Endothelial cell of umbilical vein (primary cell): ENCODE data around the gene OR10H3. TPM values are rescaled to one million over a fixed set of nuclear protein-coding genes. Genes with fewer than 3 reads are reported as not detected.

Experiments used
- BruUV-seq: library from RNA; stranded (reverse); fragments of 400-500 nt; replicated peaks from 2 replicates; lab custom pipeline; 2021; lab: Mats Ljungman, UMichigan
- CTCF ChIA-PET: fragments of 300-600, 350-600 bp; sonication (Branson Sonifier 250); formaldehyde crosslinking; loops from one replicate; lab custom pipeline; 2021; ENCODE audit warnings: antibody characterized with exemption, inconsistent platforms; lab: Charles Lee
- POLR2A ChIA-PET: fragments of 300-600, 350-600 bp; sonication (Branson Sonifier 250); formaldehyde crosslinking; loops from one replicate; lab custom pipeline; 2021; ENCODE audit warnings: antibody characterized with exemption, inconsistent platforms; lab: Charles Lee
- DNase-seq: peaks from one replicate; pipeline ENCODE4 v3.0.0-alpha.2; 2011; ENCODE audit warnings: low read depth, low spot score
- FAIRE-seq: peaks from 2 replicates; lab custom pipeline; 2011; peaks lifted over from hg19 to GRCh38; lab: Jason Lieb, UNC
- H2AFZ ChIP-seq: 2 replicates; pipeline ENCODE4 v1.6.0; 2012; ENCODE audit warnings: low read depth, low read length, control low read depth, inconsistent platforms
- H3K27ac ChIP-seq: 2 replicates; pipeline ENCODE4 v1.5.1; 2011; ENCODE audit warnings: low read depth, mild to moderate bottlenecking, control low read depth, low read length, moderate library complexity; ENCODE audit not compliant: insufficient read depth
- H3K27me3 ChIP-seq, 2 experiments: 2 replicates each; pipeline versions ENCODE4 v1.6.0 to v1.6.1; 2011; ENCODE audit warnings: low read length in 2 of 2, mixed read lengths in 1 of 2; ENCODE audit not compliant: control insufficient read depth in 2 of 2, insufficient read depth in 2 of 2
- H3K36me3 ChIP-seq, 2 experiments: 2 replicates in 1 of 2; 3 replicates in 1 of 2; pipeline ENCODE4 v1.5.1; 2011; ENCODE audit warnings: low read length in 2 of 2, mild to moderate bottlenecking in 1 of 2, moderate library complexity in 1 of 2; ENCODE audit not compliant: control insufficient read depth in 2 of 2, insufficient read depth in 2 of 2; ENCODE audit errors: extremely low read depth in 1 of 2
- H3K4me1 ChIP-seq: 3 replicates; pipeline ENCODE4 v1.5.1; 2011; ENCODE audit warnings: mild to moderate bottlenecking, low read length; ENCODE audit not compliant: control insufficient read depth, insufficient read depth; ENCODE audit errors: extremely low read depth
- H3K4me2 ChIP-seq: 2 replicates; pipeline ENCODE4 v1.6.1; 2011; ENCODE audit warnings: low read length, control low read depth, mixed read lengths; ENCODE audit not compliant: insufficient read depth
- H3K4me3 ChIP-seq, 3 experiments: fragments of 200-600 bp in 1 of 3; sonication (generic), shearing (Covaris generic) in 1 of 3; replicated peaks in 1 of 3; 2 replicates each; pipeline ENCODE4 v1.5.1; 2011 to 2016; ENCODE audit warnings: control low read depth in 3 of 3, low read length in 3 of 3, mild to moderate bottlenecking in 2 of 3, inconsistent platforms in 1 of 3, low read depth in 1 of 3, moderate library complexity in 1 of 3; ENCODE audit not compliant: insufficient read depth in 1 of 3
- H3K79me2 ChIP-seq: 2 replicates; pipeline ENCODE4 v1.6.0; 2012; ENCODE audit warnings: low read length, inconsistent platforms; ENCODE audit not compliant: control insufficient read depth, insufficient read depth
- H3K9ac ChIP-seq: replicated peaks from 2 replicates; pipeline ENCODE3; 2011; ENCODE audit warnings: low read length, control low read depth; ENCODE audit not compliant: insufficient read depth; ENCODE audit errors: extremely low read depth
- H3K9me1 ChIP-seq: replicated peaks from 3 replicates; pipeline ENCODE4 v1.6.0; 2011; ENCODE audit warnings: mild to moderate bottlenecking, low read length; ENCODE audit not compliant: control insufficient read depth, insufficient read depth; ENCODE audit errors: extremely low read depth
- H3K9me3 ChIP-seq: replicated peaks from 2 replicates; pipeline ENCODE4 v1.5.1; 2012; ENCODE audit warnings: low read length, inconsistent platforms; ENCODE audit not compliant: control insufficient read depth, insufficient read depth
- H4K20me1 ChIP-seq: replicated peaks from 2 replicates; pipeline ENCODE3; 2011; ENCODE audit warnings: mild to moderate bottlenecking, low read length; ENCODE audit not compliant: control insufficient read depth, insufficient read depth; ENCODE audit errors: extremely low read depth
- EZH2 ChIP-seq: IDR thresholded peaks from 2 replicates; pipeline ENCODE4 v1.6.1; 2012; ENCODE audit warnings: borderline replicate concordance, low read depth, mild to moderate bottlenecking, moderate library complexity, low read length, inconsistent platforms; ENCODE audit not compliant: severe bottlenecking
- FOS ChIP-seq: IDR thresholded peaks from 2 replicates; pipeline ENCODE4 v1.6.1; 2011; ENCODE audit warnings: mild to moderate bottlenecking, low read length, moderate library complexity, borderline replicate concordance; ENCODE audit not compliant: insufficient read depth
- GATA2 ChIP-seq: IDR thresholded peaks from 2 replicates; pipeline ENCODE4 v1.7.0; 2011; ENCODE audit warnings: low read depth, mild to moderate bottlenecking, moderate library complexity, mixed read lengths, low read length; ENCODE audit not compliant: insufficient read length, insufficient read depth
- JUN ChIP-seq: IDR thresholded peaks from 2 replicates; pipeline ENCODE4 v1.6.1; 2011; ENCODE audit warnings: borderline replicate concordance, low read depth; ENCODE audit not compliant: insufficient read length, insufficient read depth
- MAX ChIP-seq: IDR thresholded peaks from 2 replicates; pipeline ENCODE4 v1.6.1; 2011; ENCODE audit not compliant: insufficient read depth, insufficient read length
- MYC ChIP-seq: IDR thresholded peaks from one replicate; pipeline ENCODE4 v1.6.1; 2011; ENCODE audit warnings: mild to moderate bottlenecking, low read depth, low read length
- POLR2A ChIP-seq: IDR thresholded peaks from 2 replicates; pipeline ENCODE4 v1.6.1; 2012; ENCODE audit warnings: low read depth, mild to moderate bottlenecking, control low read depth, low read length
- POLR2AphosphoS5 ChIP-seq: IDR thresholded peaks from 2 replicates; pipeline ENCODE4 v1.6.1; 2012; ENCODE audit warnings: low read depth, mild to moderate bottlenecking, control low read depth, low read length, moderate library complexity; ENCODE audit not compliant: insufficient read depth
- dilution Hi-C: fragments of 300-500 bp; cut with MboI; formaldehyde crosslinking; loops from one replicate; pipeline ENCODE4 v1.15.0; 2019; ENCODE audit warnings: low sequenced_read_pairs; ENCODE audit not compliant: extremely low pct_ligation_motif_present
- intact Hi-C: fragments of 100-400 bp; cut with micrococcal nuclease; formaldehyde crosslinking; loops from one replicate; pipeline ENCODE4 v1.10.0; 2022
- polyA plus RNA-seq, 4 experiments: library from polyadenylated mRNA; depleted of rRNA in 3 of 4; stranded (reverse) in 3 of 4; unstranded in 1 of 4; fragments of >200 nt; gene quantifications; 2 replicates each; pipeline versions ENCODE4 v1.2.1 to v1.2.3, GENCODE V29; 2011 to 2012; ENCODE audit warnings: missing spikeins in 1 of 4
- total RNA-seq: library from RNA; stranded (reverse); gene quantifications from 2 replicates; pipeline ENCODE4 v1.2.3, GENCODE V29; 2021
- TF ChIP-seq, protein P1 (sequence below), 2 donors: IDR thresholded peaks; 1 replicate in 1 of 2; 2 replicates in 1 of 2; pipeline ENCODE4 v1.5.1; 2011; ENCODE audit warnings: low read length in 2 of 2, mild to moderate bottlenecking in 2 of 2, moderate library complexity in 2 of 2, control low read depth in 1 of 2, inconsistent platforms in 1 of 2, low read depth in 1 of 2; ENCODE audit not compliant: insufficient read depth in 1 of 2; ENCODE audit errors: extremely low read depth in 1 of 2

OR10H3 gene
- total and polyA plus RNA-seq, 2 donors (not counting 3 experiments of a cell fraction or from before 2014, with no cell fraction given), result not detected

GRCh38 chr19:15776991-15777970, 39.5 kb downstream of the OR10H3 start:
- Histone ChIP-seq H3K9me3 (no peaks in the 10 kb centered on the region), H3K79me2 (no peaks in the 10 kb centered on the region), H4K20me1 (no peaks in the 10 kb centered on the region), H3K9ac (no peak overlapping the region), H3K36me3 (no peaks in the 10 kb centered on the region), H3K4me3 (no peak overlapping the region), H3K4me2 (no peak overlapping the region), H3K4me1 (no peaks in the 10 kb centered on the region), H3K27ac (no peak overlapping the region), H2AFZ (no peak overlapping the region), H3K27me3 (no peaks in the 10 kb centered on the region), H3K9me1 (no peaks in the 10 kb centered on the region)
- no TSS peak for BruUV-seq
- no peak for FAIRE-seq
- TF ChIP-seq POLR2AphosphoS5, result no peak
- dilution Hi-C loops, result no loop called here
- intact Hi-C loops, result no loop called here
- ChIA-PET CTCF (no interaction called here), POLR2A (no interaction called here)
- DNase-seq, result no peak

DNA sequence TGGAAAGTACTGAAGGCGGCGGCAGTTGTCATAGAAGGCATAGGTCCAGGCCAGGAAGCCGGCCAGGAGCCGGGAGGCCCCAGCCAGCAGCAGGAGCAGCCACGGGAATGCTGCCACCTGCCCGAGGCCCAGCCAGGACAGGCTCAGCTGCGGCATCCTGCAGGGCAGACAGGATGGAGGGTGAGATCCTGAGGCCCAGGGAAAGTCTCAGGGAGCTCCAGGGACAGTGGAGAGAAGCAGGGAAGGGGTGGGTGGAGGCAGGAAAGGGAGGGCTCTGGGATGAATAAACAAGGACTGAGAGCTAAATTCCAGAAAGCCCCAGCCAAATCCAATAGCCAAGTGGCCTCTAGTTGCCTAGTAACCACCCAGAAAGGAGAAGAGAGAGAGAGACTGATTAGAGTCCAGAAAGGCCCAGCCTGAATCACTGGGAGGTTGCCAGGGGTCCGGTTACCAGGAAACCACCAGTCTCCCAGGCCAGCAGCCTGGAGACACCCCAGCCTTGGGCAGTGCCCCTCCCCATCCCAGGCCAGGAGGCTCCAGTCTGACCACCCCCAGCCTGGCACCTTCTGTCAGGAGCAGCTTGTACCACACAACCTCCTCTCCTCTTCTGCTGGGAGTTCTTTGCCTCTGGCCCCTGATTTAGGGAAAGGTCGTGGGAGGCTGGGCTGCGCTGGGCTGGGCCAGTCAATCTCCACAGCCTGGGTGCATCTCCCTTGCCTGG, 42.1 kb downstream of the OR10H3 start:
- Histone ChIP-seq H3K9me1 (no peaks in the 10 kb centered on the region), H3K9ac (no peak overlapping the region), H3K4me1 (no peaks in the 10 kb centered on the region), H3K36me3 (no peaks in the 10 kb centered on the region), H3K27ac (no peak overlapping the region), H2AFZ (no peak overlapping the region), H3K9me3 (no peaks in the 10 kb centered on the region), H3K79me2 (no peaks in the 10 kb centered on the region), H3K4me2 (no peak overlapping the region), H3K27me3 (no peaks in the 10 kb centered on the region), H3K4me3 (no peak overlapping the region), H4K20me1 (no peaks in the 10 kb centered on the region)
- no peak for TF ChIP-seq EZH2
- TF ChIP-seq POLR2A, result no peak
- no peak for TF ChIP-seq POLR2AphosphoS5
- TF ChIP-seq MYC, result no peak
- TF ChIP-seq GATA2, result no peak
- no peak for TF ChIP-seq MAX
- TF ChIP-seq, protein P1, sequence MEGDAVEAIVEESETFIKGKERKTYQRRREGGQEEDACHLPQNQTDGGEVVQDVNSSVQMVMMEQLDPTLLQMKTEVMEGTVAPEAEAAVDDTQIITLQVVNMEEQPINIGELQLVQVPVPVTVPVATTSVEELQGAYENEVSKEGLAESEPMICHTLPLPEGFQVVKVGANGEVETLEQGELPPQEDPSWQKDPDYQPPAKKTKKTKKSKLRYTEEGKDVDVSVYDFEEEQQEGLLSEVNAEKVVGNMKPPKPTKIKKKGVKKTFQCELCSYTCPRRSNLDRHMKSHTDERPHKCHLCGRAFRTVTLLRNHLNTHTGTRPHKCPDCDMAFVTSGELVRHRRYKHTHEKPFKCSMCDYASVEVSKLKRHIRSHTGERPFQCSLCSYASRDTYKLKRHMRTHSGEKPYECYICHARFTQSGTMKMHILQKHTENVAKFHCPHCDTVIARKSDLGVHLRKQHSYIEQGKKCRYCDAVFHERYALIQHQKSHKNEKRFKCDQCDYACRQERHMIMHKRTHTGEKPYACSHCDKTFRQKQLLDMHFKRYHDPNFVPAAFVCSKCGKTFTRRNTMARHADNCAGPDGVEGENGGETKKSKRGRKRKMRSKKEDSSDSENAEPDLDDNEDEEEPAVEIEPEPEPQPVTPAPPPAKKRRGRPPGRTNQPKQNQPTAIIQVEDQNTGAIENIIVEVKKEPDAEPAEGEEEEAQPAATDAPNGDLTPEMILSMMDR (IDR thresholded peaks at IDR 0.05; ENCODE audit: extremely low read depth in 1 of 2, insufficient read depth in 1 of 2, low read depth in 1 of 2, low read length in 2 of 2), result no peak
- TF ChIP-seq FOS, result no peak
- no peak for TF ChIP-seq JUN
- ChIA-PET POLR2A (no interaction called here), CTCF (no interaction called here)
- no peak for DNase-seq
- BruUV-seq, result no TSS peak
- no peak for FAIRE-seq
- intact Hi-C loops (no loop called here), dilution Hi-C loops (no loop called here)
